Smooth muscle cell (in vitro differentiated cells): ENCODE data around the gene ACP2. TPM values are rescaled to one million over a fixed set of nuclear protein-coding genes. Genes with fewer than 3 reads are reported as not detected.

Experiments
- DNase-seq: peaks from one replicate; lab custom pipeline; 2025; ENCODE audit not compliant: unreplicated experiment; lab: John Stamatoyannopoulos, UW
- H2AFZ ChIP-seq: fragments of 200-600 bp; sonication (generic); 2 replicates; pipeline ENCODE4 v1.6.0; 2016; ENCODE audit warnings: antibody characterized with exemption, low read depth, mild to moderate bottlenecking
- H3F3A ChIP-seq: fragments of 200-600 bp; sonication (generic); 2 replicates; pipeline ENCODE4 v1.6.0; 2017; ENCODE audit warnings: antibody characterized with exemption, low read depth
- H3K27ac ChIP-seq: fragments of 200-600 bp; sonication (generic); 2 replicates; pipeline ENCODE4 v1.5.1; 2016; ENCODE audit warnings: low read depth, mild to moderate bottlenecking
- H3K27me3 ChIP-seq: fragments of 200-600 bp; sonication (generic); 2 replicates; pipeline ENCODE4 v1.6.1; 2016; ENCODE audit warnings: low read depth, mild to moderate bottlenecking
- H3K36me3 ChIP-seq: fragments of 200-600 bp; sonication (generic); 2 replicates; pipeline ENCODE4 v1.5.1; 2016; ENCODE audit warnings: low read depth
- H3K4me1 ChIP-seq: fragments of 200-600 bp; sonication (generic); 2 replicates; pipeline ENCODE4 v1.5.1; 2016; ENCODE audit warnings: low read depth
- H3K4me2 ChIP-seq: fragments of 200-600 bp; sonication (generic); 2 replicates; pipeline ENCODE4 v1.6.0; 2016; ENCODE audit warnings: mild to moderate bottlenecking
- H3K4me3 ChIP-seq: fragments of 200-600 bp; sonication (generic); 2 replicates; pipeline ENCODE4 v1.5.1; 2016; ENCODE audit warnings: mild to moderate bottlenecking
- H3K79me2 ChIP-seq: fragments of 200-600 bp; sonication (generic); 2 replicates; pipeline ENCODE4 v1.6.0; 2016; ENCODE audit warnings: low read depth, mild to moderate bottlenecking
- H3K9ac ChIP-seq: fragments of 200-600 bp; sonication (generic); 2 replicates; pipeline ENCODE4 v1.6.0; 2016; ENCODE audit warnings: low read depth
- H3K9me3 ChIP-seq: fragments of 200-600 bp; sonication (generic); replicated peaks from 2 replicates; pipeline ENCODE4 v1.5.1; 2016; ENCODE audit warnings: low read depth
- H4K20me1 ChIP-seq: fragments of 200-600 bp; sonication (generic); 2 replicates; pipeline ENCODE4 v1.6.0; 2016; ENCODE audit warnings: low read depth
- WGBS: methylation state at CpG from one replicate; pipeline ENCODE4 v1.1.7; 2016; ENCODE audit warnings: low lambda C conversion rate; 5-methylcytosine and 5-hydroxymethylcytosine counted together
- polyA plus RNA-seq: library from polyadenylated mRNA; unstranded; fragments of >200 nt; fragmentation: Nextera tagmentation; extraction: Ambion mirVana; gene quantifications from 2 replicates; pipeline ENCODE4 v1.2.1, GENCODE V29; 2016
- total RNA-seq: library from RNA; depleted of rRNA; stranded (reverse); fragments of >200 nt; gene quantifications from 2 replicates; pipeline ENCODE4 v1.2.3, GENCODE V29; 2014
- TF ChIP-seq, protein P1 (sequence below): fragments of 200-600 bp; sonication (generic); IDR thresholded peaks from 2 replicates; pipeline ENCODE4 v1.5.1; 2017; ENCODE audit warnings: borderline replicate concordance, mild to moderate bottlenecking, antibody characterized with exemption; ENCODE audit not compliant: insufficient read depth, poor library complexity, severe bottlenecking

The ACP2 gene
- total and polyA plus RNA-seq, 2 experiments from 2014 or later, result 26.3 to 62.4 TPM

DNA sequence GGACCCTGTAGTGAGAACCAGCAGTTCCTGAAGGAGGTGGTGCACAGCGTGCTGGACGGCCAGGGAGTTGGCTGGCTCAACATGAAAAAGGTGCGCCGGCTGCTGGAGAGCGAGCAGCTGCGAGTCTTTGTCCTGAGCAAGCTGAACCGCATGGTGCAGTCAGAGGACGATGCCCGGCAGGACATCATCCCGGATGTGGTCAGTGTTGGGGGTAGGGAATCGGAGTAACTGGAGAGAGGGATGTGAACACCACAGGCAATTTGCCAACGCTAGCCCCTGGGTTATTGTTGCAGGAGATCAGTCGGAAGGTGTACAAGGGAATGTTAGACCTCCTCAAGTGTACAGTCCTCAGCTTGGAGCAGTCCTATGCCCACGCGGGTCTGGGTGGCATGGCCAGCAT lies 41.2 kb upstream of the ACP2 start:
- no peaks in the 10 kb centered on the region for H3F3A ChIP-seq
- DNase-seq, result no peak

DNA sequence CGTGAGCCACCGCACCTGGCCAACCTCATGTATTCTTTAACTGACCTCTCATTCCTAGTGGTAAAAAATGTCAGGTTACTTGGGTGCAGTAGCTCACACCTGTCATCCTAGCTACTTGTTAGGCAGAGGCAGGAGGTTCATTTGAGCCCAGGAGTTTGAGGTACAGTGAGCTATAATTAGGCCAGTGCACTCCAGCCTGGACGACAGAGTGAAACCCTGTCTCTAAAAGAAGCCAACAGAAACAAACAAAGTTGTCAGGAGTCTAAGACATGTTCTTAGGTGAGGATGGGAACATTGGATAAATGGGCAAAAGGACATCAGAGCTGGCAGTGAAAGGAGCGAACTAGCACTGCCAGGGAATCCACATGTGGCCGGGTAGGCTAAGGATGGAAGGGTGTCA lies 39.5 kb upstream of the ACP2 start:
- H4K20me1 ChIP-seq, result no peaks in the 10 kb centered on the region
- H3K36me3 ChIP-seq, result peaks cover 10% of the 10 kb centered on the region
- H3K9me3 ChIP-seq, result no peaks in the 10 kb centered on the region
- no peaks in the 10 kb centered on the region for H3K79me2 ChIP-seq
- no peak for DNase-seq
- no peak overlapping the region for H3K4me3 ChIP-seq
- H3K4me1 ChIP-seq, result no peaks in the 10 kb centered on the region
- no peak overlapping the region for H3K9ac ChIP-seq
- H2AFZ ChIP-seq, result no peak overlapping the region
- TF ChIP-seq, protein P1, sequence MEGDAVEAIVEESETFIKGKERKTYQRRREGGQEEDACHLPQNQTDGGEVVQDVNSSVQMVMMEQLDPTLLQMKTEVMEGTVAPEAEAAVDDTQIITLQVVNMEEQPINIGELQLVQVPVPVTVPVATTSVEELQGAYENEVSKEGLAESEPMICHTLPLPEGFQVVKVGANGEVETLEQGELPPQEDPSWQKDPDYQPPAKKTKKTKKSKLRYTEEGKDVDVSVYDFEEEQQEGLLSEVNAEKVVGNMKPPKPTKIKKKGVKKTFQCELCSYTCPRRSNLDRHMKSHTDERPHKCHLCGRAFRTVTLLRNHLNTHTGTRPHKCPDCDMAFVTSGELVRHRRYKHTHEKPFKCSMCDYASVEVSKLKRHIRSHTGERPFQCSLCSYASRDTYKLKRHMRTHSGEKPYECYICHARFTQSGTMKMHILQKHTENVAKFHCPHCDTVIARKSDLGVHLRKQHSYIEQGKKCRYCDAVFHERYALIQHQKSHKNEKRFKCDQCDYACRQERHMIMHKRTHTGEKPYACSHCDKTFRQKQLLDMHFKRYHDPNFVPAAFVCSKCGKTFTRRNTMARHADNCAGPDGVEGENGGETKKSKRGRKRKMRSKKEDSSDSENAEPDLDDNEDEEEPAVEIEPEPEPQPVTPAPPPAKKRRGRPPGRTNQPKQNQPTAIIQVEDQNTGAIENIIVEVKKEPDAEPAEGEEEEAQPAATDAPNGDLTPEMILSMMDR, result no peak
- no peaks in the 10 kb centered on the region for H3F3A ChIP-seq
- H3K27me3 ChIP-seq, result no peaks in the 10 kb centered on the region
- no peak overlapping the region for H3K27ac ChIP-seq
- H3K4me2 ChIP-seq, result no peak overlapping the region
- over 99% methylated on average over 5 of the region's 5 CpGs for WGBS

More for the DNA sequence above, 41.2 kb upstream of the ACP2 start:
- Histone ChIP-seq H3K27me3 (no peaks in the 10 kb centered on the region), H3K4me3 (no peak overlapping the region), H3K4me1 (no peaks in the 10 kb centered on the region), H3K36me3 (peaks cover 5% of the 10 kb centered on the region), H3K4me2 (no peak overlapping the region), H4K20me1 (no peaks in the 10 kb centered on the region), H3K27ac (no peak overlapping the region), H2AFZ (no peak overlapping the region), H3K9me3 (no peaks in the 10 kb centered on the region), H3K9ac (no peak overlapping the region), H3K79me2 (no peaks in the 10 kb centered on the region)
- WGBS, result 99% methylated on average over 15 of the region's 15 CpGs
- TF ChIP-seq, protein P1, result no peak

DNA sequence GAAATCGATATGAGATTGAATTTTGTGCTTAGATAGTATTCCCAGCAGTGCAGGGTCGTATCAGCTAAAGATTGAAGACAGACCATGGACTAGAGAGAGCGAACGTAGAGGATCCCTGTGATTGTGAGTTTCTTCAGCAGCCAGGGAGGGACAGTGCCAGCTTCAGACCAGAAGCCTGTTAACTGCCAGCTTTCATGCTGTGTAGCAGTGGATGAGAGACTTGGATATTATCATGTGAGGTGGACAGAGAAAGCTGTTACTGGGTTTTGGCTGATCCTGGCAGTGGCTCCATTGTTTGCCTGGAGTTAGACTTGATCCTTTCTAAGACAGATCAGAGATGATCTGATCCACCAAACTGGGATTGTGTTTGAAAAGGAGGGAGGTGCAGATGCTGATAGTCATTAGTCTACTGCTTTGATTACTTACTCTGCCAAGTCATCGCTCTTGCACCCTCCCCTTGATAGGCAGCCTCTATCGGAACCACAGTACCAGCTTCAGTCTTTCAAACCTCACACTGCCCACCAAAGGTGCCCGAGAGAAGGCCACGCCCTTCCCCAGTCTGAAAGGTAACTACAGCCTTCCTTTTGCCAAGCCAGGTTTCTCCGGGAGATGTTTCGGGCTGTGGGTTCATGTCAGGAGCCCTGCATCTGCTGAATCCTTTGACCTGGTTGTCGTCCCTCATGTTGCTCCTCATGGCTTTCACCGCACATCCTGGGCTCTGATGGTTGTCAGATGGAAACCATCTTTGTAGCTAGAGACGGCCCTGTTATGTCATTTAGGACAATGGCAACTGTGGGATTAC lies 37.6 kb upstream of the ACP2 start:
- 96% methylated on average over 13 of the region's 13 CpGs for WGBS
- Histone ChIP-seq H3F3A (no peaks in the 10 kb centered on the region), H2AFZ (no peak overlapping the region), H3K9me3 (no peaks in the 10 kb centered on the region), H3K4me2 (no peak overlapping the region), H3K36me3 (peaks cover 14% of the 10 kb centered on the region), H3K4me1 (no peaks in the 10 kb centered on the region), H3K4me3 (no peak overlapping the region), H4K20me1 (no peaks in the 10 kb centered on the region), H3K27ac (no peak overlapping the region), H3K27me3 (no peaks in the 10 kb centered on the region), H3K9ac (no peak overlapping the region), H3K79me2 (no peaks in the 10 kb centered on the region)
- TF ChIP-seq, protein P1, result no peak
- no peak for DNase-seq

DNA sequence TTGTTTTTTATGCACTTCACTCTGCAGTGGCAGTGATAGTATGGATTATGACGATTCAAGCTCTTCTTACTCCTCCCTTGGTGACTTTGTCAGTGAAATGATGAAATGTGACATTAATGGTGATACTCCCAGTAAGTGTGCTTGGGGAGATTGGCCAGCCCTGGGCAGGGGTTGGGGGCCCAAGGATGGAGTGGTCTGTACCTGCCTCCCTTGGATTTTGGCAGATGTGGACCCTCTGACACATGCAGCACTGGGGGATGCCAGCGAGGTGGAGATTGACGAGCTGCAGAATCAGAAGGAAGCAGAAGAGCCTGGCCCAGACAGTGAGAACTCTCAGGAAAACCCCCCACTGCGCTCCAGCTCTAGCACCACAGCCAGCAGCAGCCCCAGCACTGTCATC lies 35.5 kb upstream of the ACP2 start:
- Histone ChIP-seq H3K4me3 (no peak overlapping the region), H2AFZ (no peak overlapping the region), H3K4me1 (no peaks in the 10 kb centered on the region), H3K9me3 (no peaks in the 10 kb centered on the region), H3F3A (no peaks in the 10 kb centered on the region), H3K27ac (no peak overlapping the region), H3K9ac (no peak overlapping the region), H3K79me2 (no peaks in the 10 kb centered on the region), H3K36me3 (peaks cover 18% of the 10 kb centered on the region), H3K27me3 (no peaks in the 10 kb centered on the region), H3K4me2 (no peak overlapping the region), H4K20me1 (no peaks in the 10 kb centered on the region)
- TF ChIP-seq, protein P1, result no peak
- DNase-seq, result no peak
- 92% methylated on average over 3 of the region's 4 CpGs for WGBS
